Activated CD4-positive, alpha-beta T cell treated with anti-CD3 and anti-CD28 coated beads, Interleukin-2, amount 50 U/mL, for 48 hours (primary cell): ENCODE data around the gene SIRPD.
"Not testable (repeated sequence)": the region's sequence is repeated elsewhere in the genome, so short reads cannot be mapped to it uniquely, and the experiment has no call there.

Experiments used
- DNase-seq, 2 experiments: peaks; one replicate each; pipeline ENCODE4 v3.0.0-alpha.2; 2020

The SIRPD gene

GRCh38 chr20:1557605-1558004, at the start of gene SIRPD:
Gene SIRPD (minus strand): TSS chr20:1557705. CDS start chr20:1557653, 52 bp downstream.
- no peak for DNase-seq

- DNase-seq: no peak
Measured at GRCh38 chr20:1600736-1601135, 43.2 kb upstream of the SIRPD start.

GRCh38 chr20:1595333-1595732, 37.8 kb upstream of the SIRPD start:
- DNase-seq: no peak

GRCh38 chr20:1588533-1589460, 31.3 kb upstream of the SIRPD start:
- DNase-seq: no peak

- no peak for DNase-seq
Measured at GRCh38 chr20:1587781-1588532, 30.5 kb upstream of the SIRPD start.

GRCh38 chr20:1579488-1579887, 22.0 kb upstream of the SIRPD start:
- no peak for DNase-seq

- DNase-seq: no peak
Measured at GRCh38 chr20:1577906-1578305, 20.4 kb upstream of the SIRPD start.

- not testable (repeated sequence) for DNase-seq
Measured at GRCh38 chr20:1577313-1577712, 19.8 kb upstream of the SIRPD start.

GRCh38 chr20:1576641-1577040, 19.1 kb upstream of the SIRPD start:
- no peak for DNase-seq

- not testable (repeated sequence) for DNase-seq
Measured at GRCh38 chr20:1576003-1576402, 18.5 kb upstream of the SIRPD start.

GRCh38 chr20:1571583-1571982, 14.1 kb upstream of the SIRPD start:
- not testable (repeated sequence) for DNase-seq

GRCh38 chr20:1569415-1569881, 11.9 kb upstream of the SIRPD start:
- no peak for DNase-seq

GRCh38 chr20:1568163-1568490, 10.6 kb upstream of the SIRPD start:
- DNase-seq: no peak

- DNase-seq: no peak
Measured at GRCh38 chr20:1567392-1568162, 10.1 kb upstream of the SIRPD start.

GRCh38 chr20:1566701-1567100, 9.2 kb upstream of the SIRPD start:
- DNase-seq: no peak

- DNase-seq: no peak
Measured at GRCh38 chr20:1565461-1565860, 8.0 kb upstream of the SIRPD start.

GRCh38 chr20:1563598-1563997, 6.1 kb upstream of the SIRPD start:
- DNase-seq: no peak

GRCh38 chr20:1562622-1563021, 5.1 kb upstream of the SIRPD start:
- DNase-seq: no peak

GRCh38 chr20:1561350-1561749, 3.8 kb upstream of the SIRPD start:
- no peak for DNase-seq

GRCh38 chr20:1555952-1556351, 1.6 kb downstream of the SIRPD start:
- DNase-seq: no peak

GRCh38 chr20:1539816-1540419, 17.6 kb downstream of the SIRPD start:
- DNase-seq: no peak

GRCh38 chr20:1538655-1539054, 18.9 kb downstream of the SIRPD start:
- DNase-seq: no peak

- no peak for DNase-seq
Measured at GRCh38 chr20:1537731-1538058, 19.8 kb downstream of the SIRPD start.
